ENCODE measurements around the gene CYBC1. TPM values are rescaled to one million over a fixed set of nuclear protein-coding genes. Genes with fewer than 3 reads are reported as not detected.

CYBC1 gene
- total and polyA plus RNA-seq, 4 donors, result 23.2 to 45.6 (median 34.9) TPM

DNA sequence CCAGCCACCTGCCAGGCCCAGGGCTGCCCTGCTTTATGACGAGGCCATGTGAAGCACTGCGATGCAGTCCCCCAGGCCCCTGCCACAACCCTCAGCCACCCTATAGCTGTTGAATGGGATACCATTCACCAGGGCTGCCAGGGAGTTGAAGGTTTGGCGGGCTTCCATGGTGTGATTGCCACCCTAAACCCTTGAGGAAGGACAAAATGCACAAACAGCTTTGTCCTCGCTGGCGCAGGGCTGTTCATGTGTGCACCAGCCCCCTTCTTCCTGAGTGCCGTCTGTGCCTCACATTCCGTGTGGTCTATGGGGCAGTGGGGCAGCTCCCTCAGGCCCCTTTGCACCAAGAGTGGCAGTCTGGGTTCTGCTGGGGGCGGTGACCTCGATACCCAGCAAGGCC, 33.3 kb upstream of the CYBC1 start (continued):
- TF ChIP-seq, protein P1, sequence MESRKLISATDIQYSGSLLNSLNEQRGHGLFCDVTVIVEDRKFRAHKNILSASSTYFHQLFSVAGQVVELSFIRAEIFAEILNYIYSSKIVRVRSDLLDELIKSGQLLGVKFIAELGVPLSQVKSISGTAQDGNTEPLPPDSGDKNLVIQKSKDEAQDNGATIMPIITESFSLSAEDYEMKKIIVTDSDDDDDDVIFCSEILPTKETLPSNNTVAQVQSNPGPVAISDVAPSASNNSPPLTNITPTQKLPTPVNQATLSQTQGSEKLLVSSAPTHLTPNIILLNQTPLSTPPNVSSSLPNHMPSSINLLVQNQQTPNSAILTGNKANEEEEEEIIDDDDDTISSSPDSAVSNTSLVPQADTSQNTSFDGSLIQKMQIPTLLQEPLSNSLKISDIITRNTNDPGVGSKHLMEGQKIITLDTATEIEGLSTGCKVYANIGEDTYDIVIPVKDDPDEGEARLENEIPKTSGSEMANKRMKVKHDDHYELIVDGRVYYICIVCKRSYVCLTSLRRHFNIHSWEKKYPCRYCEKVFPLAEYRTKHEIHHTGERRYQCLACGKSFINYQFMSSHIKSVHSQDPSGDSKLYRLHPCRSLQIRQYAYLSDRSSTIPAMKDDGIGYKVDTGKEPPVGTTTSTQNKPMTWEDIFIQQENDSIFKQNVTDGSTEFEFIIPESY (IDR thresholded peaks at IDR 0.05), result no peak
- TF ChIP-seq FOXA1 (IDR thresholded peaks at IDR 0.05), result no peak

DNA sequence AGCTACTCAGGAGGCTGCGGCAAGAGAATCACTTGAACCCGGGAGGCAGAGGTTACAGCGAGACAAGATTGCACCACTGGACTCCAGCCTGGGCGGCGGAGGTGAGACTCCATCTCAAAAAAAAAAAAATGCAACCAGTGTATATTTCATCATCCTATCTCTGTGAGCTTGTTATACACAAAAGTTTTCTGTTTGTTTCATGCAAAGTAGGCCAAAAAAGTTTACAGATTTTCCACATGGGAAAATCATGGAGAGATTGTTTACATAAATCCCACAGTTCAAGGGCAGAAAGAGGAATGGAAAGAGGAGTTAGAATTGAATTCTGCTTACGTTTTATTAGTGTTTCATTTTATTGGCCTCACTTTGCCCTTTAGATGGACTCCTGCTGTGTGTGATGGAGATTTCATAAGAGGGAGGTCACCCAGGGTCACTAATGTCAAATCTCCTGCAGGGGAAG, 32.7 kb upstream of the CYBC1 start:
- DNase-seq (ENCODE audit: low spot score), result no peak
- Histone ChIP-seq H3K4me3 (ENCODE audit: low read depth in 1 of 3, low read length in 3 of 3) (no peak overlapping the region), H3K4me1 (ENCODE audit: control insufficient read depth in 4 of 4, insufficient read depth in 4 of 4, low read length in 3 of 4) (peaks cover 2 to 11% (median 8%) of the 10 kb centered on the region in 4 donors), H3K27ac (ENCODE audit: low read depth in 1 of 2, low read length in 2 of 2) (peak overlapping the region; percentile 20 to 43), H3K27me3 (ENCODE audit: control insufficient read depth in 4 of 4, insufficient read depth in 4 of 4, low read length in 3 of 4) (no peaks in the 10 kb centered on the region), H3K9ac (ENCODE audit: low read depth in 1 of 2, low read length in 2 of 2) (no peak overlapping the region), H3K9me3 (ENCODE audit: control insufficient read depth in 4 of 4, low read length in 3 of 4) (no peaks in the 10 kb centered on the region), H3K36me3 (ENCODE audit: control insufficient read depth in 4 of 4, insufficient read depth in 3 of 4, low read depth in 1 of 4, low read length in 3 of 4) (peaks cover 10 to 56% (median 23%) of the 10 kb centered on the region in 4 donors)
- TF ChIP-seq EGR1 (IDR thresholded peaks at IDR 0.05; ENCODE audit: low read depth in 2 of 2), result peak; percentile 23 to 65
- peak; percentile 59 for TF ChIP-seq HNF4G (IDR thresholded peaks at IDR 0.05)
- TF ChIP-seq FOXA1 (IDR thresholded peaks at IDR 0.05), result peak; percentile 48
- peak; percentile 96 to 97 for TF ChIP-seq RXRA (IDR thresholded peaks at IDR 0.05)
- peak in 1 of 2 donors; percentile 46 for TF ChIP-seq RAD21 (IDR thresholded peaks at IDR 0.05)
- no peak for TF ChIP-seq MAX (IDR thresholded peaks at IDR 0.05)
- TF ChIP-seq JUND (IDR thresholded peaks at IDR 0.05), result peak; percentile 70 to 75
- no peak for TF ChIP-seq GABPA (IDR thresholded peaks at IDR 0.05 in 1 of 2, conservative IDR thresholded peaks at IDR 0.05 in 1 of 2)
- TF ChIP-seq ATF3 (IDR thresholded peaks at IDR 0.05), result peak; percentile 91
- no peak for TF ChIP-seq CTCF (IDR thresholded peaks at IDR 0.05; ENCODE audit: low read depth, low read length, missing input control)
- no peak for TF ChIP-seq NR2F2 (IDR thresholded peaks at IDR 0.05)
- peak; percentile 80 for TF ChIP-seq YY1 (IDR thresholded peaks at IDR 0.05)
- peak; percentile 87 to 90 for TF ChIP-seq HNF4A (conservative IDR thresholded peaks at IDR 0.05)
- peak; percentile 88 for TF ChIP-seq SP1 (IDR thresholded peaks at IDR 0.05)
- TF ChIP-seq FOXA2 (IDR thresholded peaks at IDR 0.05), result peak; percentile 56
- TF ChIP-seq TAF1 (conservative IDR thresholded peaks at IDR 0.05), result no peak
- TF ChIP-seq, protein P2, sequence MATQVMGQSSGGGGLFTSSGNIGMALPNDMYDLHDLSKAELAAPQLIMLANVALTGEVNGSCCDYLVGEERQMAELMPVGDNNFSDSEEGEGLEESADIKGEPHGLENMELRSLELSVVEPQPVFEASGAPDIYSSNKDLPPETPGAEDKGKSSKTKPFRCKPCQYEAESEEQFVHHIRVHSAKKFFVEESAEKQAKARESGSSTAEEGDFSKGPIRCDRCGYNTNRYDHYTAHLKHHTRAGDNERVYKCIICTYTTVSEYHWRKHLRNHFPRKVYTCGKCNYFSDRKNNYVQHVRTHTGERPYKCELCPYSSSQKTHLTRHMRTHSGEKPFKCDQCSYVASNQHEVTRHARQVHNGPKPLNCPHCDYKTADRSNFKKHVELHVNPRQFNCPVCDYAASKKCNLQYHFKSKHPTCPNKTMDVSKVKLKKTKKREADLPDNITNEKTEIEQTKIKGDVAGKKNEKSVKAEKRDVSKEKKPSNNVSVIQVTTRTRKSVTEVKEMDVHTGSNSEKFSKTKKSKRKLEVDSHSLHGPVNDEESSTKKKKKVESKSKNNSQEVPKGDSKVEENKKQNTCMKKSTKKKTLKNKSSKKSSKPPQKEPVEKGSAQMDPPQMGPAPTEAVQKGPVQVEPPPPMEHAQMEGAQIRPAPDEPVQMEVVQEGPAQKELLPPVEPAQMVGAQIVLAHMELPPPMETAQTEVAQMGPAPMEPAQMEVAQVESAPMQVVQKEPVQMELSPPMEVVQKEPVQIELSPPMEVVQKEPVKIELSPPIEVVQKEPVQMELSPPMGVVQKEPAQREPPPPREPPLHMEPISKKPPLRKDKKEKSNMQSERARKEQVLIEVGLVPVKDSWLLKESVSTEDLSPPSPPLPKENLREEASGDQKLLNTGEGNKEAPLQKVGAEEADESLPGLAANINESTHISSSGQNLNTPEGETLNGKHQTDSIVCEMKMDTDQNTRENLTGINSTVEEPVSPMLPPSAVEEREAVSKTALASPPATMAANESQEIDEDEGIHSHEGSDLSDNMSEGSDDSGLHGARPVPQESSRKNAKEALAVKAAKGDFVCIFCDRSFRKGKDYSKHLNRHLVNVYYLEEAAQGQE (IDR thresholded peaks at IDR 0.05), result peak; percentile 48
- TF ChIP-seq, protein P1 (IDR thresholded peaks at IDR 0.05), result peak; percentile 72
- WGBS, result 43% methylated on average over 6 of the region's 6 CpGs

Measured in liver (tissue), 9 donors.